HG02981 (cell line): Measurements from ENCODE around the gene C11orf42.
"Not testable (repeated sequence)": the region's sequence is repeated elsewhere in the genome, so short reads cannot be mapped to it uniquely, and the experiment has no call there.

ENCODE experiments used
- ATAC-seq: cut with Tn5 transposase; IDR thresholded peaks from one replicate; pipeline ENCODE4 v1.9.1; 2021; ENCODE audit warnings: mild to moderate bottlenecking, moderate library complexity; ENCODE audit not compliant: unreplicated experiment

The C11orf42 gene

DNA sequence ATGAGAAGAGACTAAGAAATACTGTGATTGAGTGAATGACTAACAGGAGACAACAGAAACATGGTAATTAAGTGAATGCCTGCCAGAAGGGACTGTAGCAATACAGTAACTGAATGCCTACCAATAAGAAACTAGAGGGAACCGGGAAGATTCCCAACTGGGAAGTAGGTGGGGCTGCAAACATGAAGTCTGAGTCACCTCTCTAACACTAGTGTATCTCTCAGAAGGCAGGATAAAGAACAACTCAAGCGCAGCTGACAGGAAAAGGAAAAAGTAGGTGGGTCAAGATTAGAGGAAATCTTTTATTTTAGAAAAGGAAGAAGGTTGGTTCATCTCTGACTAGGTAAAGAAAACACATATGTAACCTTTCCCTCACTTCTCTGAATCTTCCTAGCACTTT is 14.0 kb downstream of the C11orf42 start:
- ATAC-seq = no peak

DNA sequence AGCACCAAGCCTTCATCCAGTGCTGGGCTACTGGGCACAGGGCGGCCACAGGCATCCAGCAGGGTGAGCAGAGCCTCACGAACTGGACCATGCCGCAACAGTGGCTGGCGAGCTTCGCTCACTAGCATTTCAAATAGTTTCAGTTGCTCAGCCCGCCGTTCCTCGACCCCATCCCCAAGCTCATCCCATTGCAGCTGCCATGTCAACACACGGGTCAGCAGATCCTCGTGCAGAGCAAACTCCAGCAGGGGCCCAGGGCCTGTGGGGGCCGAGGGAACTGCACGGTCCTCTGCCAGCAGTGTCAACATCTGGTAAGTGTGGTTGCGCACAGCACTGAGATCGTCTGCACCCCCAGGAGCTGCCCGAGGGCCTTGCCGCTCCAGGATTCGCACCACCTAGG is 18.5 kb downstream of the C11orf42 start:
- no peak for ATAC-seq

DNA sequence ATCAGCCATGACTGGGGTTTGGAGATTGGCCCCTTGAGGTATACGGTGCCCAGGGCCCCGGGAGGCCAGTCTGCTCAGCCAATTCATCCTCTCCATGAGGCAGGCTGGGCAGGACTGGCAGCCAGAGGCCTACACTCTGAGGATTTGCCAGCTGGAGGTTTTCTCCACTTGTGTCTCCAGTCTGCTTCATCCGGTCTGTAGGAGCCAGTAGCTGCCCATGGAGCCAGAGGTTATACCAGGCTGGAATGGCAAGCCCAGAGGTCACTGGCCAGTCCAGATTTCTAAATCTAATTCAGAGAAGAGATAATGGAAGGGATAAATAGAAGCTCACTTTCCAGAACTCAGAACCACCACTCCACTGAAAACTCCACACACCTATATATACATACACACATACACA is 19.1 kb downstream of the C11orf42 start:
- no peak for ATAC-seq

DNA sequence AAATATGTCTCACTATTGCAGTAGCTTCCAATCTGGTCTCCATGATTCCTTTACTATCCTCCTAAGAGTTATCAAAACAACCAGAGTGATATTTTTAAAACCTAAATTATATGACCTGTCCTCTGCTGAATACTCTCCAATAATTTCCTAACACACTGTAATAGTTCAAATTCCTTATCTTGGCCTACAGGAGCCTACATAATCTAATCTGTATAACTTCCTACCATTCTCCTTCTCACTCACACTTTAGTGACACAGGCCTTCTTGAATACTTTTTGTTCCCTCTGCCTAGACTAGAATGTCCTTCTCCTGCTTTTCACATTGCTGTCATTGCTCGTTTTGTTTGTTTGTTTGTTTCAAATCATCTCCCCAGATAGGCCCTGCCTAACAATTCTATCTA is 19.7 kb downstream of the C11orf42 start:
- no peak for ATAC-seq

DNA sequence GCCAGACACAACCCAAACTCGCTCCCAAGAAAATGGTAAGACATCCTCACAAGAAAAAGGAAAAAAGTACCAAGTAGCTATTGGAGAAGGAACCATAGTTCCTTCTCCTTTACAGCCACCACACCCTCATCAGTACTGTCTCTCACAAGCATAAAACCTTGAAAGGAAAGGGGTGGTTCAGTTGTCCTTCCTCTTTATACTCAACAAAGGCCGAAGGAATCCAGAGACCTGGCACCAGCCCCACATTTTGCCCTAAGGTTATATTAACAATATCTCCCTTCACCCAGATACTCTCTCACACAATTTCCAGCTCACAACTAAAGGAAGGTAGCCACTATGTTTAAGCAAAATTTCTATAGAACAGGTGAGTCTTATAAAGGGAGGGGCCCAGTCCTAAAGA is 20.5 kb downstream of the C11orf42 start:
- ATAC-seq = no peak

DNA sequence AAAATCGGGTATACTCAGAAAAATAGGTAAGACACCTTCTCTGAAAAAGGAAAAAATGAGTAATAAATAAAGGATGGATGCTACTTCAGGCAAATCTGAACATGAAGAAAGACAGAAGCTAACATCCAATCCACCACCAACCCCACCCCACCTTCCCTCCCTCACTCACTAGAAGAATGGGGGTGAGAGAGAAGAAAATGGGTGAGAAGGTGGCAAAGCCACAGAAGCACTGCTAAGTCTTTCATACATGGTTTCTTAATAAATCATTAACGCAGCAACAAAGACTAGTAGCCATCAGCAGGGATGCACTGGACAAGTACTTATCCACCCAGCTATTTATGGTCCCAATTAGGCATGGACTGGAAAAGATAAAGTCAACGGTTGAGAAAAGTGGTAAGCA is 23.2 kb downstream of the C11orf42 start:
- no peak for ATAC-seq

DNA sequence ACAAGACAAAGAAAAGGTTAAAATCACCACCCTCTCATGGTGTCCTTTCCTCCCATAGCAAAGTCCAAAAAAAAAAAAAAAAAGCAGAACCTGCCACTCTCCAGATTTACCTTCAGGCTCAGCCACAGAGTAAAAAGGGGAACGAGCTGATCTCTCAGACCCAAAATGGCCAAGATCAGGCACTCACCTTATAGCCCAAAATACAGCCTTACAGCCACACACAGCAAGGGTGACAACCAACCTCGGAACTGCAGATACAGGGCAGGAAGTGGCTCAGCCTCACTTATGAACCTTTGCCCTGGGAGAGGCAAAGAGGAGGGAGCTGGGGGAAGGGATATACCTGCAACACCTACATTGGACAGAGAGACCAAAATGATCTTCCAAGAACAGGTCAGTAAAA is 24.6 kb downstream of the C11orf42 start:
- ATAC-seq = no peak

DNA sequence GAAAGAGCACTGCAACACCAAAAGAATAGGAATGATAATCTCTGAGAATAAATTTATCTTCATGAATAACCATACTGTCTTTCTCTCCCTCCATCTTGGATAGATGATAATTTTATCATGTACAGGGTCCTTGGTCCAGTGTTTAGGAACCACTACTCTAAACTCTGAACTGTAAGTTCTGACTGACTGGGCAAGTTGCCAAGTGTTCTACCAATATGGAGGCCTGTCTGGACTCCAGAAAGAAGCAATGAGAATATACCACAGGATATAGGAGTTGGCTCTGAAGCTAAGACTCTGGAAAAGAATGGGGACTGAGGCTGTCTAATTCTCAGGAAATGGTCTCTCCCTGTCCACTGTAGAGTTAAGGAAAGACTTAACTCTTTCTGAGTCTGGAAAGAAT is 27.5 kb downstream of the C11orf42 start:
- ATAC-seq = no peak

DNA sequence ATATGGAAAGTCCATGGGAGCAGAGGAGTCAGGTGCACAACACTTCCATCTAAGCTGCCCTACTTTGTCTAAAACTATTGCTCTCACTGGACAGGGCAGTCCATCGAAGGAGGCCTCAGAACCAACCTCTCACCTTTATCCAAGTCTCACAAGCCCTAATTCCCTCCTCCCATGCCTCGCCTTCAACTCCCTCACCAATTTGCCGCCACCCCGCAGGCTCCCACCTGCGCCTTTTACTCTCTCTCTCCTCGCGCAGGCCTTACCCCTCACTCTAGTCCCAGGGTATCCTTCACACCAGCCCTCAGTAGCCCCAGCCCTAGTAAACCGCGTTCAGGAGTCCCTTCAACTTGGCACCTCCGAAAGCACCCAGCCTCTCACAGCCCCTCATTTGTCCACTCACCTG is 28.6 kb downstream of the C11orf42 start:
- no peak for ATAC-seq

DNA sequence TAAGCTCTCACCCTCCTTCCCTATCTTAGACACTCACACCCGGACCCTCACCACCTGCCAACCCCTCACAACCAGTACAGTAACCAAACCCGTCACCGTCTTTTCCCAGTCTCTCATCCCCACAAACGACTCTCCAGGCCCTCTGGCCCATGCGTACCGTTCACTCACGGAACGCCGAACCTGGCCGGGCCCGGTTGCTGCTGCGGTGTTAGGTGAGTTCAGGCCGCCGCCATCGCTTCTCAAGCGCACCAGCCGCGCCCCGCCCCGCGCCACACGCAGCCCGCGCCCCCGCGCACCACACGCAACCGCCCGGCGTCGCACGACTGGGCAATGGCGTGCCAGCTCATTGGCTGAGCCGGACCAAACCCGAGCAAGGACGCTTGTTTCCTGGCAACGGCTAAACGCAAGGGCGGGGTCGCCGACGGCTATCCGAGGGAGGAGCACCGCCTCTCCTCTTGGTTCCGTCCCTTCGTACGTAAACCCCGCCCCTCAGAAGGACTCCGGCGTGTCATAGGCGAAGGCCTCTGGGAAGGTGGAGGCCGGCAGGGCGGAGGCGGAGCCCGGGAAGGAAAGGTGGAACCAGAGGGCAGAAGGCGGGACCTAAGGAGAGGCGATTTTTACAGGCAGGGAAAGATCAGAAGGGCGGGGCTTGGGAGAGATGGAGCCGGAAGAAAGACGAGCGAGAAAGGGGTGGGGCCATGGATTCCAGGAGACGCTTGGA is 29.2 kb downstream of the C11orf42 start, which contains the start of gene FHIP1B:
Gene FHIP1B (minus strand): TSS at position 250 of the 721 bp plus-strand sequence. CDS start 10,120 bp downstream, outside the sequence.
- peak; percentile 94 for ATAC-seq

DNA sequence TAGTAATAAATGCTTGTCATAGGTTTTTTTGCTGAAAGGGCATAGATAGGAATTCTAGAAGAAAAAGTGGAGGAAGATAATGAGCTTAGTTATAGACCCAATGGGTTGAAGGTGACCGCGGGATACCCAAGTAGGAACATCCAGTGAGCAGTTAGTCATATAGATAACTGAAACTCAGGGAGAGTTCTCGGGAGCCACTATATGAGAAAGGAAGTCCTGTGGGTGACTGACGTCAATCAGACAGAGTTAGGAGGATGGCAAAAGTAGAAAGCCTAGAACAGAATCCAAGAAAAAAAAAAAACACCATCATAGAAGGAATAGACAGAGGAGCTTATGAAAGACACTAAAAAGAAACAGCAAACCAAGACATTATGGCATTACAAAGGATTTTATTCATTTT is 31.9 kb downstream of the C11orf42 start:
- no peak for ATAC-seq

DNA sequence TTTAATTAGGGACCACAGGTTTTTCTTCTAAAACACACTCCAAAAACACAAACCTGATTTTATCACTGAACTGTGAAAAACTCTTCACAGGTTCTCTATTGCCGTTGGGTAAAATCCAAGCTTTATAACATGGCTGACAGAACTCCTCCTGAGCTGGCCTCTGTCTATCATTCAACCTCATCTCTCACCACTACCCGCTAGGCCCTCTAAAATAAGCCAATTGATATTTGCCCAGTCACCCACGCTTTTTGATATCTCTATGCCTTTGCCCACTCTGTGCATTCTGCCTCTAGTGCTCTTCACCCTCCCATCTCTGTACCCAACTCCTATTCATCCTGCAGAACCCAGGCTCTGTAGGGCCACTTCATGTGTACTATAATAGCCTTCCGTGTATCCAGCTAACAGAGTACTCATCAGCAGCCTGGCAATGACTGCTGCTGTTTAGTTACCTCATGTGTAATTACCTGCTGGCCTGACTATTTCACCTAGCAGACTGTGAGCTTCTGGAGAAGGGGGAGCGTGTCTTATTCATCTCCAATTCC is 32.5 kb downstream of the C11orf42 start:
- ATAC-seq = no peak

DNA sequence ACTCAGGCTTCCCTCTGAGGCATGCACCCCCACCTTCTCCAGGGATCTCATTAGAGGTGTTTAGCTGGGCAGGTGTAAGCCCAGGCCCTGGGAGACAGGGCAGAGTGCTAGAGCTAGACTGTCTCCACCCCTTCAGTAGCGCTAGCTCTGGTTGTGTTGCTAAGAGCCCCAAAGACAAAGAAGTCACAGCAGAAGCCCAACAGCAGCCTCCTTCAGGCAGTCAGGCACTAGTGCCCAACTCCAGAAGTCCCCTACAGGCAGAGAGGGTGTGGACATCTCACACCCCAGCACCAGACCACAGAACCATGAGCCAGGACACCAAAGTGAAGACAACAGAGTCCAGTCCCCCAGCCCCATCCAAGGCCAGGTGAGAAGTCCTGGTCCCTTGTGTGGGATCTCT is 33.5 kb downstream of the C11orf42 start, which contains the start of gene CNGA4:
Gene CNGA4 (plus strand): TSS at position 188 of the 400 bp plus-strand sequence. CDS start 118 bp downstream, at position 306.
- no peak for ATAC-seq

DNA sequence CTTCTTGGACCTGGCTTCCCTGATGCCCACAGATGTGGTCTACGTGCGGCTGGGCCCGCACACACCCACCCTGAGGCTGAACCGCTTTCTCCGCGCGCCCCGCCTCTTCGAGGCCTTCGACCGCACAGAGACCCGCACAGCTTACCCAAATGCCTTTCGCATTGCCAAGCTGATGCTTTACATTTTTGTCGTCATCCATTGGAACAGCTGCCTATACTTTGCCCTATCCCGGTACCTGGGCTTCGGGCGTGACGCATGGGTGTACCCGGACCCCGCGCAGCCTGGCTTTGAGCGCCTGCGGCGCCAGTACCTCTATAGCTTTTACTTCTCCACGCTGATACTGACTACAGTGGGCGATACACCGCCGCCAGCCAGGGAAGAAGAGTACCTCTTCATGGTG is 34.8 kb downstream of the C11orf42 start:
- no peak for ATAC-seq

DNA sequence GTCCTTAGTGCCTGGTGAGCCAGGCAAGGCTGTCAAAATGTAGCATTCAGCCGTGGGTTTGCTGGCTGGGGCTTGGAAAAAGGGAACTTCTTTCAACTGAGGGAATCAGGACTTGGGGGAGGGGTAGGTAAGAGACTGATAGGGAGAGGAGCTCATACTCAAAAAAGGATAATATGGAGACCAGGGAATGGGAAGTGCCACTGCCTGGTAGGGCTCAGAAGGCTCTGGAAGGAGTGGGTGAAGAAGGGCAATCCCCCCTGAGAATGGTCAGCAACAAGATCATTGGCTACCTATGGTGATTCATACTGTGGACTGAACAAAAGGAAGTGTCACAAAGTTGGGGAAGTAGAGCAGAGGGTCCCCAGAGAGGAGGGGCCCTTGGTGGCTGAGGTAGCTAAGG is 35.4 kb downstream of the C11orf42 start:
- no peak for ATAC-seq

DNA sequence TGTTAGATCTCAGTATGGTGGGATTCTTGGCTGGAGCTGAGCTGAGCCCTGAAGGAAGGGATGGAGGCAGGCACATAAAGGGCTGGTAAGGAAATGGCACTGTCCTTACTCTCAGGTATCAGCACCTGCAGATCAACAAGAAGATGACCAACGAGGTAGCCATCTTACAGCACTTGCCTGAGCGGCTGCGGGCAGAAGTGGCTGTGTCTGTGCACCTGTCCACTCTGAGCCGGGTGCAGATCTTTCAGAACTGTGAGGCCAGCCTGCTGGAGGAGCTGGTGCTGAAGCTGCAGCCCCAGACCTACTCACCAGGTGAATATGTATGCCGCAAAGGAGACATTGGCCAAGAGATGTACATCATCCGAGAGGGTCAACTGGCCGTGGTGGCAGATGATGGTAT is 36.0 kb downstream of the C11orf42 start:
- ATAC-seq = no peak

DNA sequence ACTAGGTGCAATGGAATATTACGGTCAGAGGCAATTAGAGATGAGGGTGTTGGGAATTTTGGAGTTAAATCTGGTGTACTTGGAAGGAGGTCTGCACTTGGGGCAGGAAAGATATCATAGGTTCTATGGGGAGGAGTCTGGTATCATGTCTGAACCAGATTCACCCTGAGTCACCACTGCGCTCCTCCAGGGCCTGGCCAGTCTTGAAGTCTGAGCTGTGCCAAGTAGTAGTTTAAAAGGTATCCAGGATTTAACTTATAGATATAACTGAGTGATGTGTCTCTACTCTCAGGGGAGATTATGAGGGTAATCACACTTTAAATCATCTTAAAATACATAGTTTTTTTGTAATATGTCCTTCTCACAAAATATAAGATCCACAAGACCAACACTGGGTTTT is 40.2 kb downstream of the C11orf42 start:
- ATAC-seq = no peak

DNA sequence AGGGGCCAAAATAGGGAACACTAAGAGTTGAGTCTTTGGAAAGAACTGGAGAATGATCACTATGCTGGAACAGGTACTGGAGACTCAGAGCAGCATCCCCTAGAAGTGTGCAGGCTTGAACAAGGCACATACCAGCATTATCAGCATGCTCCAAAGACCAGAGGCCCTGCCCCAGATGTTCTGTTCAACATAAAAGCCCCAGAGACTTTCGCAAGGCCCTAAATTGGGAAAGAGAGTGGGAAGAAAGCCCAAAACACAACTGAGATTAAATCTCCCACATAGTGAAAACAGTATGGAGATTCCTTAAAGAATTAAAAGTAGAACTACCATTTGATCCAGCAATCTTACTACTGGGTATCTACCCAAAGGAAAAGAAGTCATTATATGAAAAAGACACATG is 42.9 kb downstream of the C11orf42 start:
- no peak for ATAC-seq

DNA sequence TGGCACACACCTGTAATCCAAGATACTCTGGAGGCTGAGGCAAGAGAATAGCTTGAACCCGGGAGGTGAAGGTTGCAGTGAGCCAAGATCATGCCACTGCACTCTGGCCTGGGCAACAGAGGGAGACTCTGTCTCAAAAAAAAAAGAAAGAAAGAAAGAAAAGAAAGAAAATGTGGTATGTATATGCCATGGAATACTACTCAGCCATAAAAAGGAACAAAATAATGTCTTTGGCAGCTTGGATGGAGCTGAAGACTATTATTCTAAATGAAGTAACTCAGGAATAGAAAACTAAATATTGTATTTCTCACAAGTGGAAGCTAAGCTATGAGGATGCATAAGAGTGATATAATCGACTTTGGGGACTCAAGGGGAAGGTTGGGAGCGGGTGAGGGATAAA is 43.5 kb downstream of the C11orf42 start:
- ATAC-seq = not testable (repeated sequence)

DNA sequence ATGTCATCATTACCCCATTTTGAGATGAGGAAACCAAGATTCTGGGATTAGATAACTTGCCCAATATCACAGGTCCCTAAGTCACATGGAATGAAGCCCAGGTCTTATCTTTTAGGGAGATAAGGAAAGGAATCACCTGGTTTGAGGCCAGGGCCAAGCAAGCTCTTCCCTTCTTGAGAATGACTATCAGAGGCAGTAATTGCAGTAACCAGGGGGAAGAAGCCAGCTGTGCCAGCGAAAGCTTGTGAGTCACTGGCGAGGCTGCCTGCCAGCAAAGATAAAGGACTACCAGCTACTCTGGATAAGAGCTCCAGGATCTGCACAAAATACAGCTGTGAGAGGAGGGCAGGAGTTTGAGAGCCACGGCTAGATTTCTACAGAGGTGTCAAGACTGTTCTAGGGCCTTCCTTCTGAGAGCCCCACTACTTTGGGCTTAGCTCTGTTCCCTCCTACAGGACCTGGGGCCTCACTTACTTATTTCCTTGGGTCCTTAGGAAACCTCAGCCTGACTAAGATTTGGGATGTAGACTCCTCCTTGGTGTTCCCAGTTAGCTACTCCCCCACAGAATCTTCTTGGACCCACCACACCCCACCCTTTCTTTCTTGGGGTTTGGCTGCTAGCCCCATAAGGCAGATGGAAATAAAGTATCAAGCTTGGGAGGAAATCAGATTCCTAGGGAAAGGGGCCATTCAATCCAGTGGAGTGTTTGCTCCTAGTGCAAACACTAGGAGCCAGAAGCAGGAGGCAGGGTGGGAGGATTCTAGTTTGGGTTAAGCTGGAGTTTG is 44.6 kb downstream of the C11orf42 start:
- ATAC-seq = no peak

DNA sequence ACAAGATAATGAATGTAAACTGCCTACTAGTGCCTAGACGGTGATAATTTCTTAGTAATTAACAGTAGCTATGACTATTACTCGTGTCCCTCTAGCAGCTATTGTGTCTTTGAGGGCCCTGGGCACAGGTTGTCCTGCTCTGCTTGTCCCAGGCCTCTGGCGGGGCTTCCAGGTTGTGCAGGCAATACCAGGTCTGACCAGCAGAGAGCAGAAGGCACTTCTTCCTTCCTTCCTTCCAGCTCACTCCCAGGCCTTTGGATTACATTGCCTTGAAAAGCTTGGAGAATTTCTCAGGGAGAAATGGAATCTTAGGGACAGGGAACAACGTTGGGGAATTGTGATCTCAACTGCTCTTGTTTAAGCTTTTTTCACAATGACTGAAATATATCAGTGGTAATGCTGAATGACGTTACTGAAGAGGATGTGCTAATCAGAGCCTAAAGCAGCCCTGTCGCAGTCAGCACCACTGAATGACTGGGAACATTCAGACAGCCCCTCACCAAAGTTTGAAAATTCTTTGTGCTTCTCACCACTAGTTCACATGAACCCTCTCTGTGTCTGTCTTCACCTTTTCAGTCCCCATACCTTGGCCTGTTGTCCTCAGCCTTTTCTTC is 45.9 kb downstream of the C11orf42 start:
- peak; percentile 58 for ATAC-seq
